GM21786 (cell line): ENCODE data around the gene VEZF1.

Experiments
- ATAC-seq: cut with Tn5 transposase; IDR thresholded peaks from one replicate; pipeline ENCODE4 v1.9.1; 2021; ENCODE audit not compliant: unreplicated experiment

VEZF1 gene

GRCh38 chr17:57999010-57999495 is 11.0 kb upstream of the VEZF1 start:
- no peak for ATAC-seq

DNA sequence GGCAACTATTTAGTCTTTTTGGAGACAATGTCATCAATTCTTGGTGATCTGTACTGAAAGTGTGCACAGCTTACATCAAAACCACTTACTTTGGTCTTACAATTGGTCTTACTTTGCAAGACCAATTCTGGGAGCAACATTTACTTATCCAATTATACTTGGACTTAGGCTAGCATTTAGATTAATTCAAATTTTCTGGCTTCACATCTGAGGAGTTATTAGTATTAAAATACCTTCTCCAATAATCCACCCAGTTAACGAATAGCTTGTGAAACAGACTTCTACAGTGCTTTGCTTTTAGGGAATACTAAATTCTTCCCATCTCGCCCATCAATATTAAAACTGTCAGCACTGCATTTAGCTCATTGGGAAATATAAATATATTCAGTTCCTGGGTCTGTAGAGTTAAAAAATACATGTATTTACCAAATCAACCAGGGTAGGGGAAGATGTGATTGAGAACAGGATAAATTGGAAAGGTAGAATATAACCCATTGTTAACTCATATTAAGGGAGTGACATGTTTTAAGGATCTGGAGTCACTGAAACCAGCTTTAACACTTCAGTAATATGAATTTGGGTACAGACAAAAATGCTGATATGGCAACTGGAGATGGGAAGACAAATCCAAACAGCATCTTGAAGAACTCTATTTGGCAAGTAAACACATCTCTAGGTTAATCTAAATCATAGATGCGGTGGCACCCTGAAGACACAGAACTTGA is 9.2 kb upstream of the VEZF1 start:
- no peak for ATAC-seq

DNA sequence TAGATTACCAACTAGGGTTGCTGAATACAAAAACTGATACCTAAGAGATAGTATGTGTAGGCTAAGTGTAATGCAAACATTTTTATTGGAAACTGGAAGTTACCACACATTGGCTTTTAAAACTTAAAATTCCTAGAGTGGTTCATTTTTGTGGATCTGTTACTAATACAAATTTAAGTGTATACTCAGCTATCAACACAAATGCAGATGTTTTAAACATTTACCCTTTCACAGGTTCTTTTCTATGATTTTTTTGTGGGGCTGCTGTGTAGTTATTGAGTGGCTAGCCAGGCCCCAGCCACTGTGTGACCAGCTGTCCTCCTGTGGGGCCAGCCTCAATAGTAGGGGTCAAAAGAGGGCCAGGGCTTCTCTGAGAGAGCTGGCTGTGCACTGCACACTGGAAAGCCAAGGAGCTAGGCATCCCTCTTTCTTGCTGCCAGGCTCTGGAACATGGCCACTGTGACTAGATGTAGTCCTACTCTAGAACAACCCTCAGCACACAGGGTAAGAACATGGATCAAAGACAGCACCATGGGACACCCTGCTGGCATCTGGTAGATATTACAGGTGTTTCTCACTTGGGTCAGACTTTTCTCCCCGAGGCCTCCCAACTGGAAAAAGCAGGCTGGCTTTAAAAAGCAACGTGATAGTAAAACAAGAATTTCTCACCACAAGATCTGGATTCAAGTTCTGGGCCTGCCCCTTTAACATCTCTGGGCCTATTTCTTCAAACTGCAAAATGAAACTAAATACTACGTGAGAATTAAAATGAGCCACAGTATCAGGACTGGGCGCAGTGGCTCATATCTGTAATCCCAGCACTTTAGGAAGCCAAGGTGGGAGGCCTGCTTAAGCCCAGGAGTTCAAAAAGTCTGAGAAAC is 7.3 kb upstream of the VEZF1 start:
- ATAC-seq: peak; percentile 58

DNA sequence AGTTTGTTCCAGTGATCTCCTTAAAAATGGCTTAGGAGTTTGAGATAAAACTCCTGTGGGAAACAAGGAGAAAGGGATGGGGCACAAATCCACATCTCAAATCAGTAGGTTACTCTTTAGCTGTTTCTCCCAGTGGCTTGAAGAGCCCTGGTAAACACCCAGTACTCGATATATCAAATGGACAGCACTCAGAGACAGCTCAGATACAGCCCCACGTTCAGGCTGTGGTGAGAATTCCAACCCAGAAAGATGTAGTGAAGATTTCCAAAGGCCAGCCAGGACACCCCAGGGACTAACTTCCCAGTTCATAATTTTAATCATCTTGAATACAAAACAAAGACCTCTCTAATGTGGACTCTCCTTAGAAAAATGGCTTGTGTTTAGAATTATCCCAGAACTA is 6.4 kb upstream of the VEZF1 start:
- no peak for ATAC-seq

GRCh38 chr17:57993471-57994365 is 5.7 kb upstream of the VEZF1 start:
- no peak for ATAC-seq

- no peak for ATAC-seq
These were observed 3.5 kb upstream of the VEZF1 start for GRCh38 chr17:57991537-57991936.

DNA sequence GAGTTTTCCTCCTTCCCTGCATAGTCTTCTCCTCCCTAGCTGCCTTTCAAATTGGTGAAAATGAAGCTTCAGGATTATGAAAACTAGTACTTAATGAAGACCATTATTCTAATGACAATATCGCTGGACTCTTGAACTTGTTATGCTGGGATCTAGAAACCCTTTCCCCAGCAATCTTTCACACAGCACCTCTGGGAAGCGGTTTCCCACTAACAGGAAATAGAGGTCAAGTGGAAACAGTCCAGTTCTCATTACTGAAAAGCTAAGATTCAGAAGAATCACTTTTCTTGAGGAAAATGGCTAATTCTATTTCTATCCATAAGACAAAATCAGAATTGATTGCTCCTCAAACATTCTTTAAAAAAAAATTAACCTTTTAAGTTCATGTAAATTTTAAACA is 2.0 kb upstream of the VEZF1 start:
- ATAC-seq: no peak

DNA sequence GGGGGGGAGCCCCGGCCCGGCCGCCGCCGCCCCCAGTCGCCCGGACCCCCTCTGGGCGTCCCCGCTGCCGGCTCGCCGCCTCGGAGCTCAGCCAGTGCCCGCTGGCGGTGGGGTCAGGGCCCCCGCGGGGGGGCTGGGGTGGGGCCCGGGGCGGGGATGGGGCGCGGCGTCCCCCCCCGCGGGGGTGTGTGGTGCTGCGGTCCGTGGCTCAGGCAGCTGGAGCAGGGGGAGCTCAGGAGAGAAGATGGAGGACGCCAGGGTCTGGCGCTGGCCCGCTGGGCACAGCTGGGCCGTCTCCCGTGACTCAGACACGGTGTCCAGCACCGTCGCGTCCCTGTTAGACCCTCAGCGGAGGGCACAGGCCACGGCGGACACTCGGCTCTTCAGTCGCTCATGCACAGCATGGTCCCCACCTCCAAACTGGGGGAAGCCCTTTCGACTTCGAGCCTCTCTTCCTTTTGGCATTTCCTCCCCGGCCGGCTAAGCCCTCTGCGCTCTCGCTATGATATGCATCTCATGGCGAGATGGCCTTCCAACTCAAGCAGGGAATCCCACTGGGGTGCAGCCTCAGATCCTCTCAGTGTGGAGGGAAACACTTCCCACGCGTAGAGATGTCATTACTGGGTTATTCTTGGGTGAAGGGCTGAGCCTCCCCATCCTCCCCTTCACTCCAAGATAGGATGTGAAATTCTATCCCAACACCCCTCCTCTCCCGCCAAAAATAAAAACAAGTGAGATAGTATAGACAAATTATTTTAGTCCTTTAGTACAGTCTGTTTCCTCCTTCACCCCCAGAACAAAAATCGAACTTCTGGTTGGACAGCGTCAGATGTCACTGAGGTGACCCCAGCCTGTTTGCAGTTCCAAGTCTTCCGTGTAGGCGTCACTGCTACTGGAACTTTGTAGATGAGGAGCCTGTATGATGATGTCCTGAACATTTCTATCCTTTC is 522 bp upstream of the VEZF1 start:
- ATAC-seq: peak; percentile 64

DNA sequence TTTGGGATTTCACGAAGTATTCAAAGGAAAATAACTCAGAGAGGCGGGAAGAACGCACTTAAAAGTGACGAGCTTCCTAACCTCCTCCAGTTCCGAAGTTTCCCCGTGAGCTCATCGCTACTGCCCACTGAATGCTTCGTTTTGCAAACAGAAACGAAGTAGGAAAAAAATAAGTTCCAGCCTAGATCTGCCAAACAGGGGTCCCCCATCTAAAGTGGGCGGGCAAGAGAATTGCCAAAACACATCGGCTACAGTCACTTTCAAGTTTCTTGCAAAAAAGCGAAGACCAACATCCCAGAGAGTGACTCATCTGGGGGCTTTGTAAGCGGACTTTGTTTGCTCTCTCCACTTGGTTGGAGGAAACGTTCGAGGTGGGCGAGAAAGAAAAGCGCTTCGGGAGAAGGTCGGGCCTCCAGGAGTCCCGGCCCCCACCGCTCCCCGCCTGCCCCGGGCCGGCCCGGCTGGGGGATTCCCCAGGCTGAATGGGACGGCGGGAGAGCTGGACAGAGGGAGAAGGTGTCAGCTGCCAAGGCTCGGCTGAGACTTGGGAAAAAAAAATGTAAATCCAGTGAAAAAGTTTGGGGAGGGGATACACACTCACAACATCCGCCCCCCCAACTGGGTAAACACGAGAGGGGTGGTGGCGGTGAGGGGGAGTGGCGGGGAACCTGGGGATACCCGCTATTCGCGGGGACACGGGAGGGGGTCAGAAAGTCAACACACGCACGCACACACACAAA is 1.0 kb downstream of the VEZF1 start:
- no peak for ATAC-seq

DNA sequence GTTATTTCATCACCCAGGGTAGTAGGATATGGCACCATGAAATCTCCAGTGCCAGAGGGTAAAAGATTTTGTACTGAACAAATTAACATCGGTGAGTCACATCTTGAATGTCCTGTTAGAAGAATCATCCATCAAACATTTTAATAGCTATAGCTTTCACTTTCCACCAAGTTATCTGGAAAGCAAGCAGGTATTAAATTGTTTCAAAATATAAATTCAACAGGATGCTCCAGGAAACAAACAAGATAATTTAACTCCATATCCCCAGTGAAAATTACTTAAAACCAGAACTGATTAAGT is 2.4 kb downstream of the VEZF1 start:
- no peak for ATAC-seq

DNA sequence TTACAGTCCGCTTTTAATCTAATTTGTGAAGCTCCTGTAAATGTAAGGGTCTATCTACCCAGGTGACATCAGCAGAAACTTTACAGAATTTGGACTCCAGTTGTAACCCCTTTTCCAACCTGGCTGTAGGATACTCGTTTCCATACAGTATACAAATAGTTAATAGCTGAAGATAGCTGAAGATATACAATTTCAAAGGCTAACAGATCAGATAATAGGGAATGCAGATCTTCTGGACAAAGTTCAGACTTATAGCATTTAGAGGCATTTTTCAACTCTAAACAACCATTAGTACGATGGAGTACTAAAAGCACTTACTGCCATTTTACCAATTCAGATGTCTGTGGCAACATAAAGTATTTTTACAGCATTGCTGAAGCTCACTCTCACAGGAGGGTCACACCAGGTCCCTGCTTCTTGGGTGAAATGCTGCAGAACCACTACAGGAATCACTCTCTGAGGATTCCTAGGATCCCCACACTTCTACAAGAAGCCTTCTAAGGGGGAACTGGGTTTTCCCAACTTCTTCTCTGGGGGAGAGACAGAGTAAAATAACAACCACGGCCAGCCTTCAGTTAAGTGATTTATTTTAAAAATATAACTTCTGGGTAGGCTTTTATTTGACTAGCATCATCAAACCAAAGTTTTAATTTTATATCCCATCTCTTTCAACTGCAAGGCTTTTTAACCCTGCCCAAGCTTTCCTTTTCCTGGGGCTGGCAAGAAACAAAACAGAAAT is 2.9 kb downstream of the VEZF1 start:
- no peak for ATAC-seq

GRCh38 chr17:57984261-57984890 is 3.7 kb downstream of the VEZF1 start:
- no peak for ATAC-seq

GRCh38 chr17:57983446-57983845 is 4.6 kb downstream of the VEZF1 start:
- no peak for ATAC-seq

- no peak for ATAC-seq
These were observed 5.4 kb downstream of the VEZF1 start for GRCh38 chr17:57982452-57983170.

DNA sequence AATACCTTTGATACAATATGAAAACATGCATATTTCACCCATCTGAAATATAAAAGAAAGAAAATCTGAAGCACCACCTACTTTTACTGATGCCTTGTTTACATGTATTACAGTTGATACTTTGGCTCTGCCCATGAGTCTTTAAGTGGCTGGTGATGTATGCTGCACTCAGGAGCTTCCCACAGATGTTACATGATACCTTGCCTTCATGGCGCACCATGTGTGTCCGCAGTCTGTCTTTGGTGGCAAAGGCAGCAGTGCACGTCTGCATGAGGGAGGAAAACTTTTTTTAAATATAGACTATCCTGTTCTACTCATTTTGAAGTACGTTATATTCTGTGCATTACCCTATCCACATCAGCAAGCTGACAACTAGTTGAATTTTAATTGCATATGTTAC is 7.5 kb downstream of the VEZF1 start:
- no peak for ATAC-seq

DNA sequence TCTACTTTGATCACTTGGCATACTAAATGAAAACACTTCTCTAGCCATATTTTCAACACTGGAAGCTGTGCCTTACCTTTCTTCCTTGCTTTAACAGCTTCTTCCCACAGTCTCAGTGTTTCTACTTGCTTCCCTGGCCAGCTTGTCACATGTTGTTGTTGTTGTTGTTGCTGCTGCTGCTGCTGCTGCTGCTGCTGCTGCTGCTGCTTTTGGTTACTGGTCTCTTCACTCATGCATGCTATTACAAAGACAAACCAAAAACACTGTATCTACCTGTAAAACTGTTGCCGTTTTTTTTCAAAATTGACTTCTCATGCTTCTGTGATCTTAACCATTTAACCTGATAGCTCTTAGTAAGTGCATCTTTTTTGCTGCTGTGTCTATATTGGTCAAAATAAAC is 9.0 kb downstream of the VEZF1 start:
- ATAC-seq: no peak

DNA sequence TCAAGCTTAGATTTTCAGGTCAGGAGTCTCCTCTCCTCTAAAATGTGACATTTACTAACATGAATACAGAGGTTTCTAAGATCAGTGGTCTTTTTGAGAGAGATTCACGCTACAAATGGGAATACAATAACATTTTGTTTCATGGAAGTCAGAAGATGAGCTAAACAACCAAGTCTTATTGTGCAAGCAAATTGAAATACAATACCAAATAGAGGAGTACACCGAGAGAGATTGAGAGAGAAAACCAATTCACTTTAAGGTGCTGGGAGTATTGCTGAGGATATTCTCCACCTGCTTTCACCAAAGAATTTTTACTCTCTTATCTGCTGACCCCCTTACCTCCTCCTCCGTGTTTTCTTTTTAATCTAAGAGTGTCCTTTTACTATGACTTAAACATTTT is 11.5 kb downstream of the VEZF1 start:
- ATAC-seq: no peak

- no peak for ATAC-seq
These were observed 13.0 kb downstream of the VEZF1 start for GRCh38 chr17:57975044-57975443.
